ENCODE results near the gene PLEKHA7.
"Not testable (repeated sequence)": the region's sequence is repeated elsewhere in the genome, so short reads cannot be mapped to it uniquely, and the experiment has no call there.

GRCh38 chr11:16904761-16905160 is 109.5 kb downstream of the PLEKHA7 start:
- not testable (repeated sequence) for TF ChIP-seq EP300, POLR2A (IDR thresholded peaks at IDR 0.05)
- TF ChIP-seq, protein P1, sequence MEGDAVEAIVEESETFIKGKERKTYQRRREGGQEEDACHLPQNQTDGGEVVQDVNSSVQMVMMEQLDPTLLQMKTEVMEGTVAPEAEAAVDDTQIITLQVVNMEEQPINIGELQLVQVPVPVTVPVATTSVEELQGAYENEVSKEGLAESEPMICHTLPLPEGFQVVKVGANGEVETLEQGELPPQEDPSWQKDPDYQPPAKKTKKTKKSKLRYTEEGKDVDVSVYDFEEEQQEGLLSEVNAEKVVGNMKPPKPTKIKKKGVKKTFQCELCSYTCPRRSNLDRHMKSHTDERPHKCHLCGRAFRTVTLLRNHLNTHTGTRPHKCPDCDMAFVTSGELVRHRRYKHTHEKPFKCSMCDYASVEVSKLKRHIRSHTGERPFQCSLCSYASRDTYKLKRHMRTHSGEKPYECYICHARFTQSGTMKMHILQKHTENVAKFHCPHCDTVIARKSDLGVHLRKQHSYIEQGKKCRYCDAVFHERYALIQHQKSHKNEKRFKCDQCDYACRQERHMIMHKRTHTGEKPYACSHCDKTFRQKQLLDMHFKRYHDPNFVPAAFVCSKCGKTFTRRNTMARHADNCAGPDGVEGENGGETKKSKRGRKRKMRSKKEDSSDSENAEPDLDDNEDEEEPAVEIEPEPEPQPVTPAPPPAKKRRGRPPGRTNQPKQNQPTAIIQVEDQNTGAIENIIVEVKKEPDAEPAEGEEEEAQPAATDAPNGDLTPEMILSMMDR (IDR thresholded peaks at IDR 0.05): not testable (repeated sequence)

Data from suprapubic skin (tissue), 3 donors.